Ureter (tissue), 1 donor: ENCODE data around the gene DIP2B. TPM values are rescaled to one million over a fixed set of nuclear protein-coding genes. Genes with fewer than 3 reads are reported as not detected.
"Not testable (repeated sequence)": the region's sequence is repeated elsewhere in the genome, so short reads cannot be mapped to it uniquely, and the experiment has no call there.

Source experiments
- DNase-seq: peaks from one replicate; pipeline ENCODE4 v3.0.0-alpha.2; 2020; ENCODE audit warnings: low spot score
- total RNA-seq: library from RNA; stranded (reverse); gene quantifications from one replicate; pipeline ENCODE4 v1.2.4, GENCODE V29; 2023
- donor health status: DM: yes; HTN: yes; CAD: no.

Gene DIP2B
- total RNA-seq, 1 donor from 2014 or later = 27.0 TPM

DNA sequence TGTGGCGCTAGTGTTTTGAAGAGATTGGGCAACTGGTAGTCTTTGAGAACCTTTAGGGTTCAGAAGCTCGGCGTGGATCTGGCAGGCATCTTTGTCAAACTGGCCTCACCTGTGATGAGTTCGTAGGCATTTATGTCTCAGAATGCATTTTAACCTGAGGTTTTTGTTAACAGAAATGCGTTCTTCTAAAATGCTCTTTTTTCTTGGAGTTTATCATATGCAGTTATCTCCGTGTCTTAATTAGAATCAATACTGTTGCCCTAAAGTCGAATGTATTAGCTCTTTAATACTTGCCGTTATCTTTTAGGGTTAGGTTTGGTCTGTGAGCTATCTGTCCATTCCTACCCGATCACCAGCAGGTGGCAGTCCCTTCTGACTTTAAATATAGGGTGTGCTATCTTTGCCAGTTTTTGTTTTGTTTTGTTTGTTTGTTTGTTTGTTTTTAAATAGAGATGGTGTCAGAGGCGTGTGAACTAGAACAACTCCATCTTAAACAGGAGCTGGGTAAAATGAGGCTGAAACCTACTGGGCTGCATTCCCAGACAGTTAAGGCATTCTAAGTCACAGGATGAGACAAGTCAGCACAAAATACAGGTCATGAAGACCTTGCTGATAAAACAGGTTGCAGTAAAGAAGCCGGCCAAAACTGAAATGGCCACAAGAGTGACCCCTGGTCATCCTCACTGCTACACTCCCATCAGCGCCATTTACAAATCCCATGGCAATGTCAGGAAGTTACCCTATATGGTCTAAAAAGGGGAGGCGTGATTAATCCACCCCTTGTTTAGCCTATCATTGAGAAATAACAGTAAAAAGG, 260.5 kb downstream of the DIP2B start:
- DNase-seq = no peak

DNA sequence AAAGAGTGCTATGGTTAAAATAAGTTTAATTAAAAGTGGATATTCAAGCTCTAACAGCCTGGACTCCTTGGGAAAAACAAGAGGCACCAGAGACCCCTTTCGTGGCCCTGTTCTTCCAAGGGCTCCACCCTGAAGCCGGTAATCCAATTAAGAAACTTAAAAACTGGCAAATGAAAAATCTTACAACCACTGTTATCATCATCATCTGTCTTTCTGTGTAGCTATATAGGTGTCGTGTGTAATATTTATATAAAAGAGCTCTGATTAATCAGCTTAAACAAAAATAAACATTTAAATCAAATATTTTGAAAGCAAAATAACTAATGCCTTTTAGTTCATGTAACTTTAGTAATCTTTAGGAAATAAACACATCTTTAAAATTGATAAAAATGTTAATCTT, 263.6 kb downstream of the DIP2B start:
- no peak for DNase-seq

GRCh38 chr12:50768813-50769212, 264.0 kb downstream of the DIP2B start:
- DNase-seq = not testable (repeated sequence)

- DNase-seq = no peak
Observed at GRCh38 chr12:50771409-50771808, 266.6 kb downstream of the DIP2B start.

- DNase-seq = no peak
Observed at GRCh38 chr12:50772470-50772869, 267.7 kb downstream of the DIP2B start.

DNA sequence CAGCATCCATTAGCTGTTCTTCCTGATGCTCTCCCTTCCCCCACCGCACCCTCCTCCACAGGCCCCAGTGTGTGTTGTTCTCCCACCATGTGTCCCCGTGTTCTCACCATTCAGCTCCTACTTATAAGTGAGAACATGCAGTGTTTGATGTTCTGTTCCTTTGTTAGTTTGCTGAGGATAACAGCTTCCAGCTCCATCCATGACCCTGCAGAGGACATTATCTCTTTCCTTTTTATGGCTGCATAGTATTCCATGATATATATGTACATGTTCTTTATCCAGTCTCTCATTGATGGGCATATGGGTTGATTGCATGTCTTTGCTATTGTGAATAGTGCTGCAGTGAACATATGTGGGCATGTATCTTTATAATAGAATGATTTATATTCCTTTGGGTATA, 268.1 kb downstream of the DIP2B start:
- DNase-seq = no peak

- no peak for DNase-seq
Observed at GRCh38 chr12:50775251-50775650, 270.5 kb downstream of the DIP2B start.

DNA sequence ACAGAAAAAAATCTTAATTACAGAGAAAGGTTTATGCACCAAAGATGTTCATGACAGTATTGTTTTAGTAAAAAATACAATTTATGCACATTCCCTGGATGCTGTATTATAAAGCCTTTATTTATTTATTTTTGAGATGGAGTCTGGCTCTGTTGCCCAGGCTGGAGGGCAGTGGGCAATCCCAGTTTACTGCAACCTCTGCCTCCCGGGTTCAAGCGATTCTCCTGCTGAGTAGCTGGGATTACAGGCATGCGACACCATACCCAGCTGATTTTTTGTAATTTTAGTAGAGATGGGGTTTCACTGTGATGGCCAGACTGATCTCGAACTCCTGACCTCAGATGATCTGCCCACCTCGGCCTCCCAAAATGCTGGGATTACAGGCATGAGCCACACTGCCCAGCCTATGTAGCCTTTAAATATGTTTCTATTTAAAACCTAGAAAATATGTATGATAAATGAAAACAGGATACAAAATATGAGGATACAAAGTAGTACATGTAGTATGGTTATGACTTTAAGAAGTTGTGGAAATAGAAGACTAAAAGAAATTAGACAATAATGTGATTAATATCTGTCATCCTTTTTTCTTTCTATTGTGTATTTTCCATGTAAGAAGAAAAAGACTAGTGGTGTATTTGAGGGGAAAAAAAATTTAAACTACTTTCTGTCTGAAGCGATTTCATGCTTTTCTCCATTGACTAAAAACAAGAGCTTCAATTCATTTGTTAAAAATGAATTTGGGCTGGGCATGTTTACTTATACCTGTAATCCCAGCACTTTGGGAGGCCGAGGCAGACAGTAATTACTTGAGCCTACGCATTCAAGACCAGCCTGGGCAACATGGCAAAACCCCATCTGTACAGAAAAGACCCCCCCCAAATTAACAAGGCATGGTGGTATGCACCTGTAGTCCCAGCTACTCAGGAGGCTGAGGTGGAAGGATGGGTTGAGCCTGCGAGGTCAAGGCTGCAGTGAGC, 272.3 kb downstream of the DIP2B start:
- DNase-seq = no peak

GRCh38 chr12:50778663-50779590, 274.1 kb downstream of the DIP2B start:
- DNase-seq = no peak

DNA sequence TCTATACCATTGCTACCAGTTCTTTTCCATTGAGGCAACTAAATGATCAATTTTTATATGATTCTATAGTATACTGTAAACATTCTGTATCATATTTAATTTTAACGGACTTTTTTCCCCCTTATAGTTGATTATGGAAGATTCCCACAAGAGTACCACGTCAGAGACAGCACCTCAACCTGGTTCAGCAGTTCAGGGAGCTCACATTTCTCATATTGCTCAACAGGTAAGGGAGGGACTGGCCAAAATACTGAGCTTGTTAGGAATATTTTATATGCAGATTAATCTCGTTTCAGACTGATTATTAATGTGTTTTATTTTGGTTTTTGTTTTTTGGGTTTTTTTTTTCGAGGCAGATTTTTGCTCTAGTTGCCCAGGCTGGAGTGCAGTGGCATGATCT, 275.2 kb downstream of the DIP2B start:
- no peak for DNase-seq

GRCh38 chr12:50784501-50784900, 279.7 kb downstream of the DIP2B start:
- no peak for DNase-seq

GRCh38 chr12:50785406-50786001, 280.7 kb downstream of the DIP2B start:
- DNase-seq = no peak

- no peak for DNase-seq
Observed at GRCh38 chr12:50786498-50787231, 281.9 kb downstream of the DIP2B start.

DNA sequence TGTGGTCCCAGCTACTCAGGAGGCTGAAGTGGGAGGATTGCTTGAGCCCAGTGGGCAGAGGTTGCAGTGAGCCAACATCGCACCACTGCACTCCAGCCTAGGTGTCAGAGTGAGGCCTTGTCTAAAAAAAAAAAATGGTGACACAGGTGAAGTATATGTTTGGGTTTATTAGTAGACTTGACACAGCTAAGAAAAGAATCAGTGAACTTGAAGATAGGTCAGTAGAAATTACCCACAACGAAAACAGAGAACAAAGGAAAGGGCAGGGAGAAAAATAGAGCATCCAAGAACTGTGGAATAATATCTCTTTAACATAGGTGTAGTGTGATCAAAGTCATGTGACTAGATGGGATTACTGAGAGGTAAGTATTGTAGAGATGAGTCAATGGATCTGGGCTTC, 282.8 kb downstream of the DIP2B start:
- no peak for DNase-seq

- DNase-seq = no peak
Observed at GRCh38 chr12:50788561-50788960, 283.8 kb downstream of the DIP2B start.

DNA sequence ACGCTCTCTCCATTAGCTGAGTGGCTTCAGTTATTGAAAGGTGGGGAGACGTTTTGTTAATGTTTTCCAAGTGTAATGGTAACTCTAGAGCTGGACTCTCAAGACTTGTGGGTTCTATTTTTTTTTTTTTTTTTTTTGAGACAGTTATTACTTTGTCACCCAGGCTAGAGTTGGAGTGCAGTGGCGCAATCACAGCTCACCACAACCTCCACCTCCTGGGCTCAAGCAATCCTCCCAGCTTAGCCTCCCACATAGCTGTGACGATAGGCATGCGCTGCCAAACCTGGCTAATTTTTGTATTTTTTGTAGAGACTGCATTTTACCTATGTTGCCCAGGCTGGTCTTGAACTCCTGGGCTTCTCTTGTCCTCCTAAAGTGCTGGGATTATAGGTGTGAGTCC, 285.3 kb downstream of the DIP2B start:
- no peak for DNase-seq
